HCT116 (cell line): ENCODE results near the gene CALML4. TPM values are rescaled to one million over a fixed set of nuclear protein-coding genes. Genes with fewer than 3 reads are reported as not detected.

Experiments
- ATAC-seq: fragments of 200-7000 bp; cut with Tn5 transposase; 2 replicates; pipeline ENCODE4 v1.9.1; 2020; ENCODE audit warnings: mild to moderate bottlenecking, moderate library complexity
- BruUV-seq: library from RNA; stranded (reverse); fragments of 400-500 nt; replicated peaks from 2 replicates; lab custom pipeline; 2021; lab: Mats Ljungman, UMichigan
- CTCF ChIA-PET: fragments of 300-600 bp; sonication (Branson Sonifier 250); formaldehyde crosslinking; loops from one replicate; lab custom pipeline; 2021; ENCODE audit warnings: antibody characterized with exemption; lab: Charles Lee
- POLR2A ChIA-PET: fragments of 300-600, 350-600 bp; sonication (Branson Sonifier 250); formaldehyde crosslinking; loops from one replicate; lab custom pipeline; 2021; ENCODE audit warnings: antibody characterized with exemption; lab: Charles Lee
- RAD21 ChIA-PET, 2 experiments: fragments of 300-600 bp; sonication (Branson Sonifier 250); formaldehyde crosslinking; loops; one replicate each; lab custom pipeline; 2023; ENCODE audit warnings: low total read pairs in 2 of 2; ENCODE audit not compliant: uncharacterized antibody in 2 of 2, unreplicated experiment in 2 of 2, low non-redundant PET in 1 of 2; lab: Charles Lee
- DNase-seq: peaks from one replicate; pipeline ENCODE4 v3.0.0-alpha.2; 2010; ENCODE audit warnings: low read depth, low spot score
- H2AFZ ChIP-seq: fragments of 200-600 bp; shearing (Covaris generic), sonication (generic); 2 replicates; pipeline ENCODE4 v1.6.1; 2017; ENCODE audit warnings: low read depth, mixed run types, mixed read lengths, antibody characterized with exemption, low read length; ENCODE audit not compliant: poor library complexity, severe bottlenecking
- H3K27ac ChIP-seq: 2 replicates; pipeline ENCODE4 v1.5.1; 2012; ENCODE audit warnings: low read depth, low read length
- H3K27me3 ChIP-seq: fragments of 200-600 bp; sonication (generic); 2 replicates; pipeline ENCODE4 v1.6.1; 2016; ENCODE audit warnings: mixed run types, low read length, mixed read lengths; ENCODE audit not compliant: insufficient read depth
- H3K36me3 ChIP-seq, 2 experiments: fragments of 200-500 bp in 1 of 2; fragments of 200-600 bp in 1 of 2; sonication (Bioruptor generic) in 1 of 2; sonication (generic) in 1 of 2; 2 replicates each; pipeline versions ENCODE4 v1.5.1 to v1.6.1; 2014 to 2016; ENCODE audit warnings: low read length in 2 of 2, inconsistent platforms in 1 of 2, mixed read lengths in 1 of 2, mixed run types in 1 of 2; ENCODE audit not compliant: insufficient read depth in 2 of 2, control insufficient read depth in 1 of 2
- H3K4me1 ChIP-seq, 2 experiments: fragments of 200-600 bp in 1 of 2; sonication (generic) in 1 of 2; 2 replicates each; pipeline versions ENCODE4 v1.5.1 to v1.6.1; 2012 to 2017; ENCODE audit warnings: low read length in 2 of 2, inconsistent platforms in 1 of 2, mild to moderate bottlenecking in 1 of 2, mixed read lengths in 1 of 2, mixed run types in 1 of 2, moderate library complexity in 1 of 2; ENCODE audit not compliant: insufficient read depth in 2 of 2, control insufficient read depth in 1 of 2
- H3K4me2 ChIP-seq: fragments of 200-600 bp; sonication (generic); 2 replicates; pipeline ENCODE4 v1.6.1; 2017; ENCODE audit warnings: mixed run types, low read length, mixed read lengths
- H3K4me3 ChIP-seq, 2 experiments: fragments of 200-600 bp in 1 of 2; sonication (generic) in 1 of 2; replicated peaks in 1 of 2; 2 replicates each; pipeline ENCODE4 v1.5.1; 2011 to 2016; ENCODE audit warnings: low read length in 2 of 2, control low read depth in 1 of 2, low read depth in 1 of 2, mild to moderate bottlenecking in 1 of 2, mixed read lengths in 1 of 2, mixed run types in 1 of 2
- H3K79me2 ChIP-seq: fragments of 200-600 bp; sonication (generic); 2 replicates; pipeline ENCODE4 v1.6.1; 2017; ENCODE audit warnings: mild to moderate bottlenecking, mixed run types, low read length, moderate library complexity, mixed read lengths; ENCODE audit not compliant: insufficient read depth
- H3K9ac ChIP-seq: fragments of 200-600 bp; sonication (generic); 2 replicates; pipeline ENCODE4 v1.6.1; 2016; ENCODE audit warnings: low read length, mixed read lengths
- H3K9me2 ChIP-seq: fragments of 200-600 bp; sonication (generic), shearing (Covaris generic); 2 replicates; pipeline ENCODE4 v1.6.1; 2017; ENCODE audit warnings: mixed run types, mild to moderate bottlenecking, moderate library complexity; ENCODE audit not compliant: insufficient read depth
- H3K9me3 ChIP-seq, 2 experiments: fragments of 200-500 bp in 1 of 2; fragments of 200-600 bp in 1 of 2; sonication (Bioruptor generic) in 1 of 2; sonication (generic) in 1 of 2; 2 replicates each; pipeline ENCODE4 v1.6.1; 2014 to 2017; ENCODE audit warnings: low read length in 2 of 2, mixed read lengths in 2 of 2, inconsistent platforms in 1 of 2, low read depth in 1 of 2, mild to moderate bottlenecking in 1 of 2, mixed run types in 1 of 2, moderate library complexity in 1 of 2; ENCODE audit not compliant: control insufficient read depth in 1 of 2, insufficient read depth in 1 of 2
- H4K20me1 ChIP-seq: fragments of 200-600 bp; sonication (generic), shearing (Covaris generic); 2 replicates; pipeline ENCODE4 v1.6.1; 2017; ENCODE audit warnings: mixed run types, mild to moderate bottlenecking, moderate library complexity; ENCODE audit not compliant: insufficient read depth
- CBX3 ChIP-seq: IDR thresholded peaks from 2 replicates; pipeline ENCODE4 v1.6.1; 2012; ENCODE audit warnings: low read depth
- ELF1 ChIP-seq: IDR thresholded peaks from 2 replicates; pipeline ENCODE4 v1.6.1; 2012; ENCODE audit warnings: low read depth, borderline replicate concordance
- EZH2 ChIP-seq: fragments of 200-600 bp; sonication (generic); IDR thresholded peaks from 2 replicates; pipeline ENCODE4 v1.6.1; 2017; ENCODE audit warnings: antibody characterized with exemption, mixed run types
- JUND ChIP-seq: IDR thresholded peaks from 2 replicates; pipeline ENCODE4 v1.6.1; 2012
- POLR2A ChIP-seq: IDR thresholded peaks from 2 replicates; pipeline ENCODE4 v1.7.0; 2011; ENCODE audit warnings: borderline replicate concordance; ENCODE audit not compliant: insufficient read depth, insufficient read length; ENCODE audit errors: extremely low read depth
- intact Hi-C: fragments of 100-400 bp; cut with micrococcal nuclease; formaldehyde crosslinking; loops from 2 replicates; pipeline ENCODE4 v1.10.0; 2022
- total RNA-seq: library from RNA; stranded (reverse); gene quantifications from one replicate; pipeline ENCODE4 v1.2.1, GENCODE V29; 2021; ENCODE audit not compliant: unreplicated experiment

CALML4 gene
- total RNA-seq, 1 experiment from 2014 or later: 8.5 TPM

GRCh38 chr15:68224546-68225250 lies 19.6 kb upstream of the CALML4 start:
- peaks cover 4% of the 10 kb centered on the region; the same call in 1 of the 2 replicates for H4K20me1 ChIP-seq
- intact Hi-C loops: no loop called here
- ChIA-PET RAD21 (no interaction called here), CTCF (interaction anchor here (1.8 kb wide), 1 partner anchor 325 kb away, joined by 3 read pairs; no protein-coding TSS in a partner anchor), POLR2A (no interaction called here)
- TF ChIP-seq JUND: no peak
- no peak for TF ChIP-seq POLR2A
- no peak for TF ChIP-seq EZH2
- no peak for TF ChIP-seq ELF1
- peaks cover 5 to 16% of the 10 kb centered on the region in 2 experiments; a peak in 3 of 4 replicates for H3K4me1 ChIP-seq
- ATAC-seq: no peak
- H3K4me2 ChIP-seq: no peak overlapping the region
- peaks cover 0 to 9% of the 10 kb centered on the region in 2 experiments; a peak in 1 of 4 replicates for H3K36me3 ChIP-seq
- no peak overlapping the region for H3K9ac ChIP-seq
- DNase-seq: no peak
- no peaks in the 10 kb centered on the region for H3K9me2 ChIP-seq
- no peak overlapping the region for H3K27ac ChIP-seq
- H3K9me3 ChIP-seq: no peaks in the 10 kb centered on the region
- H3K79me2 ChIP-seq: peaks cover 76% of the 10 kb centered on the region
- no peaks in the 10 kb centered on the region for H3K27me3 ChIP-seq
- H2AFZ ChIP-seq: no peak overlapping the region
- BruUV-seq: no TSS peak
- H3K4me3 ChIP-seq: no peak overlapping the region

GRCh38 chr15:68224108-68224507 lies 19.0 kb upstream of the CALML4 start:
- H3K4me1 ChIP-seq: peaks cover 5 to 16% of the 10 kb centered on the region in 2 experiments; a peak in 3 of 4 replicates
- H3K36me3 ChIP-seq: peaks cover 0 to 9% of the 10 kb centered on the region in 2 experiments; a peak in 1 of 4 replicates
- POLR2A ChIA-PET: no interaction called here
- intact Hi-C loops: no loop called here
- H3K79me2 ChIP-seq: peaks cover 79% of the 10 kb centered on the region
- H2AFZ ChIP-seq: no peak overlapping the region
- RAD21 ChIA-PET: no interaction called here
- H3K9ac ChIP-seq: no peak overlapping the region
- H3K4me3 ChIP-seq: no peak overlapping the region
- H3K9me2 ChIP-seq: no peaks in the 10 kb centered on the region
- no TSS peak for BruUV-seq
- TF ChIP-seq CBX3: no peak
- H4K20me1 ChIP-seq: peaks cover 4% of the 10 kb centered on the region; the same call in 1 of the 2 replicates
- CTCF ChIA-PET: no interaction called here
- no peak overlapping the region for H3K27ac ChIP-seq
- no peaks in the 10 kb centered on the region for H3K9me3 ChIP-seq
- no peaks in the 10 kb centered on the region for H3K27me3 ChIP-seq
- ATAC-seq (no peak), DNase-seq (no peak)
- H3K4me2 ChIP-seq: no peak overlapping the region
